Activated naive CD4-positive, alpha-beta T cell treated with Interleukin-2 at 50 U/mL for 16 hours (primary cell): ENCODE data around the gene RHBDL1.

Source experiments
- DNase-seq: peaks from one replicate; pipeline ENCODE4 v3.0.0-alpha.2; 2020

Gene RHBDL1

DNA sequence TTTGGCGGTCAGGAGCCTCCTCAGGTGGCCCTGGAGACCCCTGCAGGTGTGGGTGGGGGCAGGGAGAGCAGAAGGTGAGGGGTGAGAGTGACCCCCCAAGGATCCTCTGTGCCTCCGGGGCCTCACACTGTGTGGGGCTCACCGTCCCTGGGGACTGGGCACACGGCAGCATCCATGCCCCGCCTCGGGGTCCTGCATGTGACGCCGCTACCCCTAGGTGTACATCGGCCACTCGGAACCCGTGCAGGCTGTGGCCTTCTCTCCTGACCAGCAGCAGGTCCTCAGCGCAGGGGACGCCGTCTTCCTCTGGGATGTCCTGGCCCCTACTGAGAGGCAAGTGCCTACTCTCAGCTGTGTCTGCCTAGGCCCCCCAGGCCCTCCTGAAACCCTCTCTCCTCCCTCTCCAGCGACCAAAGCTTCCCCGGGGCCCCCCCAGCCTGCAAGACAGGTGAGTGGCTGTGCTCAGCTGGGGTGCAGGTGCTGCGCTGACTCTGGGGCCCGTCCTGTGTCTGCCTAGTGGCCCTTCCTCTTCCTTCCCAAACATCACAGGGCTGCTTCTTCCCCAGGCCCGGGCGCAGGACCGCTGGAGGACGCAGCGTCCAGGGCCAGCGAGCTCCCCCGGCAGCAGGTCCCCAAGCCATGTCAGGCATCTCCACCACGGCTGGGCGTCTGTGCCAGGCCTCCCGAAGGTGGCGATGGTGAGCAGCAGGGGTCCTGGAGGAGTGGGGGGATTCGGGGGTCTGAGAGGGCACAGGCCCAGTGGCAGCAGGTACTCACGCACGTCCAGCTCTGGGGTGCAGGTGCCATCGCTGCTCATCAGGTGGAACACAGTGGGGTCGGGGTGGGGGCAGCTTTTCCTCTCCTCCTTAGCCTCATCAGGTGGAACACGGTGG, 16.5 kb upstream of the RHBDL1 start:
- DNase-seq = no peak

DNA sequence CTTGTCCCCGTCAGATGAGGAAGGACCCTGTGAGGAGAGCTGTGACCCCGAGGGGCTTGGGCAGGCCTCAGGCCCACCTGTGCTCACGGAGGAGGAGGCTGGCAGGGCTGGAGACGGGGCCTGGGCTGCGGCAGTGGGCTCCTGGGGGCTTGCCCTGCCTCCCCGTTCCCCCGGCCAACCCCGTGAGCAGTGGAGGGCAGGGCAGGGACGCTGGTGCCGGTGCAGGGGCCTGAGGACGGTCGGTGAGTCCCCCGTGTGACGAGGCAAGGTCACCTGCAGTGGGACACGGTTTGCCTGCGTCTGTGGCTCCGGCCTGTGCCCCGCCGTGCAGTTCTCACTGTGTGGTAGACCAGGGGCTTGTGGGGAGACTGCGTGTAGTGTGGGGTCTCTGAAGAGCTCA, 15.9 kb upstream of the RHBDL1 start:
- no peak for DNase-seq

- no peak for DNase-seq
These were observed 15.4 kb upstream of the RHBDL1 start for GRCh38 chr16:660132-660458.

DNA sequence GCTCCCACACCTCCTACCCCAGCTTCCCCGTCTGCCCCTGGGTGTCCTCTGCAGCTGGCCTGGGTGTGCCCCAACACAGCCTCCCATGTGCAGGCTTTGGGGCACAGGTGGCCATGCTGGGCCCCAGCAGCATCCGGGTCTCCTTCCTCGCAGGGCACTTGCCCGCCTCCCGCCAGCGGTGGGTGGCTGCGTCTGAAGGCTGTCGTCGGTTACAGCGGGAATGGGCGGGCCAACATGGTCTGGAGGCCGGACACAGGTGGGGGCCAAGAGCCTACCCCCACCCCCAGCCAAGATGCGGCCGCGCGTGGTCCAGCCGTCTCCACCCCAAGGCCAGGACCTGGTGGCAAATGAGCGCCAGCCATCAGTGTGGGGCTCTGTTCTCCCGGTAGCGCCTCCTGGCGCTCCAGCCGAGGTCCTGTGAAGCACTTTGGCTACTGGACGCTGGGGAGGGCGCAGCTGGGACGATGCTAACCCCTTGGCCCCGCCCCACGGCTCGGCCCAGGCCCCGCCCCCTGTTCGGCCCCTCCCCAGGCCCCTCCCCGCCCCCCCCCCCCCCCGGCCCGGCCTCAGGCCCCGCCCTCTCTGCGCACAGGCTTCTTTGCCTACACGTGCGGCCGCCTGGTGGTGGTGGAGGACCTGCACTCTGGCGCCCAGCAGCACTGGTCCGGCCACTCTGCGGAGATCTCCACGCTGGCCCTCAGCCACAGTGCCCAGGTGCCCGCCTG, 14.8 kb upstream of the RHBDL1 start:
- DNase-seq = peak; percentile 66

DNA sequence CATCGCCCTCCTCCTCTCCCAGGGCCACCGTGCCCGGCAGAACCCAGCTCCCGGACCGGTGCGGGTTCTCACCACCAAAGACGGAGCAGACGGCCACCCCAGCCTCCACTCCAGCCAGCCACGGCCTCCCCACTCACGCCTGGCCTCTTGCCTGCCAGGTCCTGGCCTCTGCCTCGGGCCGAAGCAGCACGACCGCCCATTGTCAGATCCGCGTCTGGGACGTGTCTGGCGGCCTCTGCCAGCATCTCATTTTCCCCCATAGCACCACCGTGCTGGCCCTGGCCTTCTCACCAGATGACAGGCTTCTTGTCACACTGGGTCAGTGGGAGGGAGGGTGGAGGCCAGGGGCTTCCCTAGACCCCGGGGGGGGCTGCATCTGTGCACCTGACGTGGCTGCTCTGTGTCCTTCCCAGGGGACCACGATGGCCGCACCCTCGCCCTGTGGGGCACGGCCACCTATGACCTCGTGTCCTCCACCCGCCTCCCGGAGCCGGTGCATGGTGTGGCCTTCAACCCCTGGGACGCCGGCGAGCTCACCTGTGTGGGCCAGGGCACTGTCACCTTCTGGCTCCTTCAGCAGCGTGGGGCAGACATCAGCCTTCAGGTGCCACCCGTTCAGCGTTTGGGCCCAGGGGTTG, 14.2 kb upstream of the RHBDL1 start:
- DNase-seq = no peak

- DNase-seq = no peak
These were observed 13.4 kb upstream of the RHBDL1 start for GRCh38 chr16:662095-662494.

DNA sequence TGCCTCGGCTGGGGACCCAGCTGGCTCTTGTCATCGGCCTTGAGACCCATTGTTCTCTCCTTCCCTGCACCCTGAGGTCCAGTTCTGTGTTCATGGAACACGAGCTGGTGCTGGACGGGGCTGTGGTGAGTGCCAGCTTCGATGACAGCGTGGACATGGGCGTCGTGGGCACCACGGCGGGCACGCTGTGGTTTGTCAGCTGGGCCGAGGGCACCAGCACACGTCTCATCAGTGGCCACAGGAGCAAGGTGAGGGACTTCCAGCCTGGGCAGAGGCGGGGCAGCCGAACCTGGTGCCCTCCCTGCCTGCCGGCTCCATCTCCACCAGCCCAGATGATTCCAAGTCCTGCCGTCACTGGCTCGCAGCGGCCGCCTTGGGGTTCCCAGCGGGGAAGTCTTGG, 12.9 kb upstream of the RHBDL1 start:
- DNase-seq = no peak

- no peak for DNase-seq
These were observed 8.9 kb upstream of the RHBDL1 start for GRCh38 chr16:666572-666971.

GRCh38 chr16:667113-667779, 8.2 kb upstream of the RHBDL1 start:
- DNase-seq = no peak

- peak; percentile 94 for DNase-seq
These were observed 7.5 kb upstream of the RHBDL1 start, which contains the start of gene RHOT2 for GRCh38 chr16:667780-668518. RHOT2 (plus strand) TSS chr16:668132; CDS start chr16:668200, 68 bp downstream.

DNA sequence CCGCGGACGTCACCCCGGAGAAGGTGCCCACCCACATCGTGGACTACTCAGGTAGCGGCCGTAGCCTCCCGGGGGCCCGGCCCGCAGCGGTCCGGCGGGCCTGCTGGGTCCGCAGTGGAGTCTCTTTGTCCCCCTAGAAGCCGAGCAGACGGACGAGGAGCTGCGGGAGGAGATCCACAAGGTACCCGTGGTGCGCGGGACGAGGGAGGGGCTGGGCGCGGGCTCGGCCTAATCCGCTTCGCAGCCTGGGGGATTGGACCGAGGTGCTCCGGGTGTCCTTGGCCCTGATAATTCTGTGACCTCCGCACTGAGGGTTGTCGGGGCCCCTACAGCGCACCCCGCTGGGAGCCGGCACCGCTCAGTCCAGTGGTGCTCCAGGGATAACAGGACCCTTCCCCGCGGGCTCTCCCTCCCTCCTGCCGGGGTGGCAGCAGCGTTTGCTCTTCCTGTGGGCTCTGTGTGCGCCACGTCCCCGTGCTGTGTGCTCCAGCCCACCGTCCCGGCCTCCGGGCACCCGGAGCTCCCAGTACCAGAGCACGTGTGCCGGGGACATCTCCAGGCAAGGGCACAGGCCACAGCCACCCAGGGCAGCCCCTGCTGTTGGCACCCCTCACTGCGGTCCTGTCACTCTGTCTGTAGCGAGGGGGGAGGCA, 6.8 kb upstream of the RHBDL1 start:
- DNase-seq = no peak

DNA sequence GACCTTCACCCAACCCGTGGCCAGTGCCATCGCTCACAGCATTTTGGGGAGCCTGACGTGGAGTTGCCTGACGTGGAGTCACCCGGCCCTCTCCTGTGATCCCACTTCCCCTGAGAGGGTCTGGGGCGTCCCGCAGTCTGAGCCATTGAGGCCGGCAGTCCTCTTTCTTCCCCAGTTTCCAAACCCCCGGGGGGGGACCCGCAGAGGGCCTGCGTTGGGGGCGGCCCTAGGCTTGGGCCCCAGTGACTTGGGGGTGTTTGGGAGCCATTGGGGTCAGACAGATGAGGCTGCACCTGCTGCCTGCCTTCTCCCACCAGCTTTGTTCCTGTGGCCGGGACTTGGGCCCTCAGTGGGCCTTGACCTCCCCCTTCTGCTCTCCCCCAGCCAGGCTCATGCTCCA, 5.8 kb upstream of the RHBDL1 start:
- no peak for DNase-seq

GRCh38 chr16:670485-671352, 4.8 kb upstream of the RHBDL1 start:
- no peak for DNase-seq

- DNase-seq = no peak
These were observed 3.9 kb upstream of the RHBDL1 start for GRCh38 chr16:671353-672131.

GRCh38 chr16:672371-672770, 3.1 kb upstream of the RHBDL1 start:
- no peak for DNase-seq

GRCh38 chr16:672851-673250, 2.6 kb upstream of the RHBDL1 start:
- no peak for DNase-seq

DNA sequence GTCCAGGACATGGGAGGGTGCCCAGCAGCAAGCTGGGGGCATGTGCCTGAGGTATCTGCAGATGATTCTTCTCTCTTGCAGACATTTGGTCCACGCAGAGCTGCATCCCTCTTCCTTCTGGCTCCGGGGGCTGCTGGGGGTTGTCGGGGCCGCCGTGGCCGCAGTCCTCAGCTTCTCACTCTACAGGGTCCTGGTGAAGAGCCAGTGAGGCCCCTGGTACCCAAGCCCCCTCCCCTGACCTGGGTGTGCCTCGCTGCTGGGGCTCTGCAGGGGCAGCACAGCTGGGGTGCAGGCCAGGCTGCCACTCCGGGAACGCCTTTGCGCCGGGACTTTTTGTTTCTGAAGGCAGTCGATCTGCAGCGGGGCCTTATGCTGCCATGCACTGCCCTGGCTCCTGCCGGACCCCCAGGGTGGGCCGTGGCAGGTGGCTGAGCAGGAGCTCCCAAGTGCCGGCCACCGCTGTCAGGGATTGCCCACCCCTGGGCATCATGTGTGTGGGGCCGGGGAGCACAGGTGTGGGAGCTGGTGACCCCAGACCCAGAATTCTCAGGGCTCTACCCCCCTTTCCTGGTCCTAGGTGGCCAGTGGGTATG, 2.0 kb upstream of the RHBDL1 start:
- DNase-seq = no peak

GRCh38 chr16:674214-674881, 1.1 kb upstream of the RHBDL1 start:
- DNase-seq = no peak
